Mesodermal cell (in vitro differentiated cells): Measurements from ENCODE around the gene SLC27A1.
A peak's percentile ranks its signal among the peaks of the same experiment; 100 is the strongest.
"Not testable (repeated sequence)": the region's sequence is repeated elsewhere in the genome, so short reads cannot be mapped to it uniquely, and the experiment has no call there.

ENCODE experiments used
- H3K27ac ChIP-seq: 2 replicates; pipeline ENCODE4 v1.7.0; 2013; ENCODE audit warnings: mild to moderate bottlenecking, low read depth, low read length, moderate library complexity; ENCODE audit not compliant: severe bottlenecking
- H3K36me3 ChIP-seq: 2 replicates; pipeline ENCODE4 v1.7.1; 2013; ENCODE audit warnings: mild to moderate bottlenecking, low read length, moderate library complexity; ENCODE audit not compliant: control insufficient read depth, insufficient read depth
- H3K4me1 ChIP-seq: one replicate; pipeline ENCODE4 v1.7.1; 2013; ENCODE audit warnings: mild to moderate bottlenecking, low read length; ENCODE audit not compliant: insufficient read depth, control insufficient read depth, poor library complexity, severe bottlenecking
- H3K4me3 ChIP-seq: 2 replicates; pipeline ENCODE4 v1.7.0; 2013; ENCODE audit warnings: low read length, control low read depth, mild to moderate bottlenecking; ENCODE audit not compliant: insufficient read depth, poor library complexity, severe bottlenecking; ENCODE audit errors: extremely low read depth
- H3K9me3 ChIP-seq: 2 replicates; pipeline ENCODE4 v1.7.1; 2013; ENCODE audit warnings: mild to moderate bottlenecking, low read length, moderate library complexity; ENCODE audit not compliant: control insufficient read depth
- WGBS, 2 experiments: methylation state at CpG; one replicate each; pipeline ENCODE4 v1.1.5; 2013; ENCODE audit warnings: missing lambda C conversion rate in 2 of 2; ENCODE audit not compliant: insufficient coverage in 2 of 2; 5-methylcytosine and 5-hydroxymethylcytosine counted together

The SLC27A1 gene

GRCh38 chr19:17542042-17542441 is 71.7 kb downstream of the SLC27A1 start:
- Histone ChIP-seq H3K9me3 (no peaks in the 10 kb centered on the region), H3K36me3 (no peaks in the 10 kb centered on the region), H3K27ac (no peak overlapping the region), H3K4me3 (no peak overlapping the region), H3K4me1 (no peaks in the 10 kb centered on the region)
- 84 to 89% methylated on average over 15 of the region's 15 CpGs for WGBS, 2 experiments

DNA sequence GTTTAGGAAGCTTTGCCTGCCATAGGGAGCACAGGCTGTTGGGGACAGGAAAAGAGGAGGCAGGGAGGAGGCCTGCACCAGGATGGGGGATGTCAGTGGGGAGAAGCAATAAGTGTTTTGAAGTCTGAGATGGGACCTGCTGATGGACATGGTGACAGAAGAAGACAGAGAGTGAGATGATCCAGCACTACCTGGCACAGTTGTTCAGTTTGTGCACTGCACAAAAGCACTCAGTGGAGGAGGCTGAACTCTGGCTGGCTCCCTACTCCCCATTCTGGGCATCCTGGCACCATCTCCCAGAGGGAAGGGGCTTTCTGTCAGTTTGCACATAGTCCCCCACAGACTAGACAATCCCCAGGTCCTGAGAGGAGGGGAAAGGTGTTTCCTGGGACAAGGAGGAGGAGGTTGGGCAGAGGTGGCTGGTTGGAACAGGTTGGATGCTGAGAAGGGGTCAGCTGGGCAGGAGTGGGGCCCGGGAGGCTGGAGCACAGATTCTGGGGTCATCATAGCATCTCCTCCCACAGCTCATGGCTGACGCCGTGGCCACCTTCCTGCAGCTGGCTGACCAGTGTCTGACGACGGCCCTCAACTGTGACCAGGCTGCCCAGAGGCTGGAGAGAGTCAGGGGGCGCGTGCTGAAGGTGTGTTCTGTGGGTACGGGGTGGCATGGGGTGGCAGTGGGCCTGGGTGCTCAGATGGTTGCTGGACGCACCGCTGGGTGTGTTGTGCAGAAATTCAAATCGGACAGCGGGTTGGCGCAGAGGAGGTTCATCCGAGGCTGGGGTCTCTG is 72.7 kb downstream of the SLC27A1 start:
- Histone ChIP-seq H3K4me1 (no peaks in the 10 kb centered on the region), H3K27ac (no peak overlapping the region), H3K36me3 (no peaks in the 10 kb centered on the region), H3K4me3 (no peak overlapping the region), H3K9me3 (no peaks in the 10 kb centered on the region)
- WGBS, 2 experiments: 92% methylated on average over 10 to 12 of the region's 14 CpGs

DNA sequence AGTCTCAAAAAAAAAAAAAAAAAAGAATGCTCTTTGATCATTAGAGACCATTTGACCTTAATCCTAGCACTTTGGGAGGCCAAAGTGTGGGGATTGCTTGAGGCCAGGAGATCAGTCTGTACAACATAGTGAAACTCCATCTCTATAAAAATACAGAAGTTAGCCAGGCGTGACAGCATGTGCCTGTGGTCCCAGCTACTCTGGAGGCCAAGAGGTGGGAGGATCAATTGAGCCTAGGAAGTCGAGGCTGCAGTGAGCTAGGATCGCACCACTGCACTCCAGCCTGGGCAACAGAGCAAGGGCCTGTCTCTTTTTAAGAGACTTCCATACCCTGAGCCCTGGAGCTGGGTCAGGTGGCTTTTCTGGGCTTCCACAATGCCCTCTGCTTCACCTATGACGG is 73.7 kb downstream of the SLC27A1 start:
- Histone ChIP-seq H3K36me3 (no peaks in the 10 kb centered on the region), H3K4me3 (no peak overlapping the region), H3K4me1 (no peaks in the 10 kb centered on the region), H3K27ac (no peak overlapping the region), H3K9me3 (no peaks in the 10 kb centered on the region)
- WGBS, 2 experiments: 77 to 91% methylated on average over 4 of the region's 4 CpGs

DNA sequence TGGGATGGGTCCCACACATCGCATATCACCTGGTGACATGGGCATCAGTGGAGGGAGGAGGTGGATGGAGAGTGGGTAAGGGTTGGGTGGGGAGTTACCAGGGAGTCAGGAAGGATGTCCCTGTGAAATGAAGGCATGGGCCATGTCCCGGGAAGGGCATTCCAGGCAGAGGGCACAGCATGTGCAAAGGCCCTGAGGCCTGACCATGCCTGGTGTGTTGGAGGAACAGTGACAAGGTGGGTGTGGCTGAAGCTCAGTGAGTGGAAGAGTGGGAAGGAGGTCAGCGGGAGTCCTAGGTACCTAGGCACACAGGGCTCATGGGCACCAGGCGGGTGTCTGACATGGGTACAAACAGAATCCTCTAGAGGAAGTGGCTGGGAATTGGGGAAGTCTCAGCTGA is 74.1 kb downstream of the SLC27A1 start:
- no peak overlapping the region for H3K4me3 ChIP-seq
- WGBS, 2 experiments: 60 to 78% methylated on average over 2 to 3 of the region's 4 CpGs
- no peak overlapping the region for H3K27ac ChIP-seq
- H3K36me3 ChIP-seq: no peaks in the 10 kb centered on the region
- no peaks in the 10 kb centered on the region for H3K4me1 ChIP-seq
- no peaks in the 10 kb centered on the region for H3K9me3 ChIP-seq

GRCh38 chr19:17548145-17548544 is 77.8 kb downstream of the SLC27A1 start:
- Histone ChIP-seq H3K4me3 (no peak overlapping the region), H3K27ac (no peak overlapping the region), H3K4me1 (no peaks in the 10 kb centered on the region), H3K9me3 (no peaks in the 10 kb centered on the region), H3K36me3 (no peaks in the 10 kb centered on the region)
- WGBS, 2 experiments: 85% methylated on average over 6 of the region's 6 CpGs

DNA sequence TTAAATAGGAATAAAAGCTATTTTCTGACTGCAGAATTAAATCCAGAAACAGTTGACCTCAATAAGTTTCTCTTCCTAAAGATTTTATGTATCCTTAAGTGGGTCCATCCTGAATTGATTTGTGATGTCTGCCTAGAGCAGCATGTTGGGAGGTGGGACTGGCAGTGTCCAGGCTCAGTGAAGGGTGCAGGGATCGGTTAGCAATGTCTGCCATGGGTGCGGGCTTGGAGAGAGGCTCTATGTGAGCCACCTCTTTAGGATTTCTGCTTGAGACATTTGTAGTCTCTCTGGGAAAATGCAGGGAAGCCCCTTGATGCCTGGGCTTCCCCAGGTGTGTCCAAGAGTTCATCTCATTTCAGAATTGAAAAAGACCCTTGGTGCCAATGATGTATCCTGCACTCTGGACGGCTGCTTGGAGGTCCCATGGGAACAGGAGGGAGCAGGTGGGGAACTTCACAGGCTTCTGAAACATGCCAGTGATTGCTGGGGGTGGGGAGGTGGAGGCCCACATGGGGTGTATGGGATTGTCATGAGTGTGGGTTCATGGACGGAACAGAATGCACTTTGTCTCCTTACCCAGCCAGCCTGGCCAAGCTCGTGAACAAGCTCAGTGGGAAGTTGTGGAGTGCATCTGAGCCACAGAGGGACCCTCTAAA is 78.9 kb downstream of the SLC27A1 start:
- WGBS, 2 experiments: 68 to 72% methylated on average over 4 of the region's 5 CpGs
- Histone ChIP-seq H3K9me3 (no peaks in the 10 kb centered on the region), H3K4me1 (peaks cover 3% of the 10 kb centered on the region), H3K36me3 (no peaks in the 10 kb centered on the region), H3K27ac (no peak overlapping the region), H3K4me3 (no peak overlapping the region)

DNA sequence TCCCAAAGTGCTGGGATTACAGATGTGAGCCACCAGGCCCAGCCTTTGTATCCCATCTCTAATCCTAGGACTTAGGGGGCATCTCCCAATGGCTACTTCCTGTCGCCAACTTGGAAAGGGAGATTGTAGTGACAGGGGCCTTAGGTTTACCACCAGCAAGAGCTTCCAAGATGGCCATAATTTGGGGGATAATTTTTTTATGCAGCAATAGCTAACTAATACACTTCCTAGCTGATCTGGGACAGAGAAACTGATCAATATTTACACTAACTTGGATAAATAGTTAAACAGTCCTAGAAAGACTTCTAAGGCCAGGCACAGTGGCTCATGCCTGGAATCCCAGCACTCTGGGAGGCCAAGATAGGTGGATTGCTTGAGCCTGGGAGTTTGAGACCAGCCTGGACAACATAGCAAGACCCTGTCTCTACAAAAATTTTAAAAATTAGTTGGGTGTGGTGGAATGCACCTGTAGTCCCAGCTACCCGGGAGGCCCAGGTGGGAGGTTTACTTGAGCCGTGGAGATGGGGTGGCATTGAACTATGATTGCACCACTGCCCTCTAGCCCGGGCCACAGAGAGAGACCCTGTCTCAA is 79.8 kb downstream of the SLC27A1 start:
- WGBS, 2 experiments: 80 to 100% methylated on average over 1 of the region's 4 CpGs

DNA sequence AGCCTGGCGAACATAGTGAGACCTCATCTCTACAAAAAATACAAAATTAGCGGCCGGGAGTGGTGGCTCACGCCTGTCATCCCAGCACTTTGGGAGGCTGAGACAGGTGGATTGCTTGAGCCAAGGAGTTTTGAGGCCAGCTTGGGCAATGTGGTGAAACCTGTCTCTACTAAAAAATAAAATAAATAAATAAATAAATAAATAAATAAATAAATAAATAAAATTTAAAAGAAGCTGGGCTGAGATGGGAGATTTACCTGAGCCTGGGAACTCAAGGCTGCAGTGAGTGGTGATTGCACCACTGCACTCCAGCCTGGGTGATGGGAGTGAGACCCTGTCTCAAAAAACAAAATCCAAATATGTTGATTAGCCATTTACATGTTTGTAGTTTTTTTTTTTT is 82.4 kb downstream of the SLC27A1 start:
- not testable (repeated sequence) for H3K4me1 ChIP-seq, H3K9me3 ChIP-seq
- 100% methylated on average over 1 of the region's 4 CpGs; no CpG with 5 or more reads in 1 of the 2 experiments for WGBS, 2 experiments

More for the DNA sequence above, 79.8 kb downstream of the SLC27A1 start:
- Histone ChIP-seq H3K4me3 (no peak overlapping the region), H3K4me1 (peaks cover 3% of the 10 kb centered on the region), H3K27ac (no peak overlapping the region), H3K36me3 (no peaks in the 10 kb centered on the region), H3K9me3 (no peaks in the 10 kb centered on the region)

GRCh38 chr19:17553256-17553655 is 82.9 kb downstream of the SLC27A1 start:
- H3K9me3 ChIP-seq: no peaks in the 10 kb centered on the region
- H3K4me3 ChIP-seq: no peak overlapping the region
- WGBS, 2 experiments: 30 to 44% methylated on average over 6 to 7 of the region's 7 CpGs
- H3K4me1 ChIP-seq: peaks cover 3% of the 10 kb centered on the region
- peaks cover 12% of the 10 kb centered on the region for H3K36me3 ChIP-seq
- H3K27ac ChIP-seq: peak overlapping the region; percentile 44

More for the DNA sequence above, 82.4 kb downstream of the SLC27A1 start:
- H3K36me3 ChIP-seq, H3K4me3 ChIP-seq: not testable (repeated sequence)
- peak overlapping the region; percentile 44 for H3K27ac ChIP-seq

GRCh38 chr19:17554968-17555479 is 84.7 kb downstream of the SLC27A1 start:
- peaks cover 3% of the 10 kb centered on the region for H3K4me1 ChIP-seq
- no peaks in the 10 kb centered on the region for H3K9me3 ChIP-seq
- H3K27ac ChIP-seq: no peak overlapping the region
- H3K36me3 ChIP-seq: peaks cover 22% of the 10 kb centered on the region
- peak overlapping the region; percentile 72 for H3K4me3 ChIP-seq
- WGBS, 2 experiments: 26 to 34% methylated on average over 12 to 15 of the region's 19 CpGs
